Body of pancreas (tissue), 4 donors: ENCODE data around the gene HMGN3. TPM values are rescaled to one million over a fixed set of nuclear protein-coding genes. Genes with fewer than 3 reads are reported as not detected.

Source experiments
- ATAC-seq: fragments of 150-250 bp; one replicate; pipeline ENCODE4 v1.9.1; 2016
- DNase-seq, 4 donors: peaks; one replicate each; pipeline ENCODE4 v3.0.0-alpha.2; 2019
- H3K27ac ChIP-seq, 4 donors: fragments of 200-600 bp; sonication (generic); 1 replicate in 3 of 4; 2 replicates in 1 of 4; pipeline versions ENCODE4 v1.5.1 to v1.6.1; 2016 to 2019; ENCODE audit warnings: mild to moderate bottlenecking in 1 of 4, mixed read lengths in 1 of 4, moderate library complexity in 1 of 4
- H3K27me3 ChIP-seq, 2 donors: fragments of 200-600 bp; sonication (generic); one replicate each; pipeline ENCODE4 v1.6.0; 2016; ENCODE audit warnings: mild to moderate bottlenecking in 1 of 2
- H3K36me3 ChIP-seq, 2 donors: fragments of 200-600 bp; sonication (generic); replicated peaks in 1 of 2; 2 replicates each; pipeline ENCODE4 v1.5.1; 2016; ENCODE audit warnings: low read depth in 2 of 2; ENCODE audit not compliant: insufficient read depth in 1 of 2
- H3K4me1 ChIP-seq: fragments of 200-600 bp; sonication (generic); one replicate; pipeline ENCODE4 v1.6.0; 2016
- H3K4me3 ChIP-seq, 2 donors: fragments of 200-600 bp; sonication (generic); 1 replicate in 1 of 2; 2 replicates in 1 of 2; pipeline ENCODE4 v1.5.1; 2016 to 2019
- H3K9me3 ChIP-seq, 3 donors: fragments of 200-600 bp; sonication (generic); 1 replicate in 2 of 3; 2 replicates in 1 of 3; pipeline ENCODE4 v1.5.1; 2016
- CTCF ChIP-seq, 7 experiments: fragments of 450-650 bp in 4 of 7; fragments of 200-600 bp in 3 of 7; sonication (generic) in 3 of 7; IDR thresholded peaks; one replicate each; pipeline ENCODE4 v1.5.1; 2016 to 2019; ENCODE audit warnings: antibody characterized with exemption in 7 of 7
- POLR2A ChIP-seq, 3 donors: fragments of 450-650 bp; IDR thresholded peaks; one replicate each; pipeline ENCODE4 v1.6.1; 2016; ENCODE audit warnings: antibody characterized with exemption in 3 of 3, mild to moderate bottlenecking in 2 of 3
- WGBS, 2 donors: methylation state at CpG; one replicate each; pipeline ENCODE4 v1.1.5; 2017; 5-methylcytosine and 5-hydroxymethylcytosine counted together
- intact Hi-C: fragments of 100-400 bp; cut with DNase I; formaldehyde crosslinking; loops from one replicate; pipeline ENCODE4 v1.15.1; 2023
- total RNA-seq, 2 donors: library from RNA; depleted of rRNA; stranded (reverse); fragments of >200 nt; gene quantifications; one replicate each; pipeline ENCODE4 v1.1.0, GENCODE V29; 2016

HMGN3 gene
- total RNA-seq, 2 donors from 2014 or later = 36.1 to 78.1 TPM

- Histone ChIP-seq H3K4me1 (peaks cover 7% of the 10 kb centered on the region), H3K36me3 (no peaks in the 10 kb centered on the region), H3K27ac (no peak overlapping the region), H3K27me3 (no peaks in the 10 kb centered on the region), H3K4me3 (no peak overlapping the region), H3K9me3 (peaks cover 0 to 3% (median 0%) of the 10 kb centered on the region in 3 donors)
- DNase-seq (no peak), ATAC-seq (no peak)
- intact Hi-C loops = no loop called here
- 66 to 79% methylated on average over 5 of the region's 5 CpGs for WGBS, 2 donors
- TF ChIP-seq POLR2A (IDR thresholded peaks at IDR 0.05) (no peak), CTCF (IDR thresholded peaks at IDR 0.05) (no peak)
Observed at GRCh38 chr6:79186564-79186963, 47.9 kb downstream of the HMGN3 start.

DNA sequence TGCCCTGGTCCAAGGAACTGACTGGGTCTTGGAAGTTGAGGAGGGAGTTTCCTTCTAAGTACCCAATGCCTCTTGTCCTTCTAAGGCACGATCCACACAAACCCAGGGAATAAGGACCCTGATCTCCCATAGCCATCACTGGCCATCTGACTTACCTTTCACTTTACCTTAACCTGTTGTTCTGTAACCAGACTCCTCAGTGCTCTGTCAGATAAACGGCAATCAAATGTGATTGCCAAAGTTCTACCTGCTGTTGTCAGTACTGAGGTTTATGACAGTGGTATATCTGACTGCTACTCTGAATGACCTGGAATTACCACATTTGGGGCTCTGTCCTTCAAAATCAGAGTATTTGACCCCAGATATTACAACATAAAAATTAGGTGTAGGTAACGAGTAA lies 49.8 kb downstream of the HMGN3 start:
- no peak overlapping the region for H3K4me3 ChIP-seq
- intact Hi-C loops = no loop called here
- H3K4me1 ChIP-seq = peaks cover 7% of the 10 kb centered on the region
- H3K27ac ChIP-seq = no peak overlapping the region
- H3K9me3 ChIP-seq = no peaks in the 10 kb centered on the region
- WGBS, 2 donors = 59 to 80% methylated on average over 3 of the region's 3 CpGs
- DNase-seq (no peak), ATAC-seq (no peak)
- no peaks in the 10 kb centered on the region for H3K36me3 ChIP-seq
- TF ChIP-seq POLR2A (IDR thresholded peaks at IDR 0.05) (no peak), CTCF (IDR thresholded peaks at IDR 0.05) (no peak)
- H3K27me3 ChIP-seq = no peaks in the 10 kb centered on the region

DNA sequence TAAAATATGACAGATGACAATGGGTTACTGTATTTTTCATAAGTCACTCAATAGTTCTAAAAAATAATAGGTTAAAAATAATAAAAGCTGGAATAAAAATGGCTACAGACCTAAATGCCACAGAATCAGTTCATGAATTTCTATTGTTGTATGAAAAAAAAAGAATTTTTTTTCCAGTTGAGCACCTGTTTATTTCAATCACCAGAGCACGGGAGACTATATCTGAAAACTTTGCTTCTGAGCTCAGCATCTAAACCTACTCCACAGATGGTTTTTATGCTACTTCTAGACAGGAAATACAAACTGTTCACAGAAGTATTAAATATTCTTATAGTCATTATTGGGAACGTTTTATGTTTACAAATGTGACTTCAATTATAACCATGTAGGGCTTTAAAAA lies 50.4 kb downstream of the HMGN3 start:
- no peaks in the 10 kb centered on the region for H3K36me3 ChIP-seq
- no peaks in the 10 kb centered on the region for H3K9me3 ChIP-seq
- no peak for TF ChIP-seq POLR2A (IDR thresholded peaks at IDR 0.05)
- H3K27ac ChIP-seq = no peak overlapping the region
- peaks cover 3% of the 10 kb centered on the region for H3K4me1 ChIP-seq
- intact Hi-C loops = no loop called here
- 55 to 56% methylated on average over 2 of the region's 2 CpGs for WGBS, 2 donors
- no peaks in the 10 kb centered on the region for H3K27me3 ChIP-seq
- no peak overlapping the region for H3K4me3 ChIP-seq
- DNase-seq (no peak), ATAC-seq (no peak)

- intact Hi-C loops = no loop called here
- Histone ChIP-seq H3K27me3 (no peaks in the 10 kb centered on the region), H3K9me3 (no peaks in the 10 kb centered on the region), H3K36me3 (no peaks in the 10 kb centered on the region), H3K27ac (no peak overlapping the region), H3K4me1 (no peaks in the 10 kb centered on the region), H3K4me3 (no peak overlapping the region)
- ATAC-seq = no peak
- TF ChIP-seq CTCF (IDR thresholded peaks at IDR 0.05) (no peak), POLR2A (IDR thresholded peaks at IDR 0.05) (no peak)
- 41 to 43% methylated on average over 2 of the region's 2 CpGs for WGBS, 2 donors
- no peak for DNase-seq
Observed at GRCh38 chr6:79180052-79180451, 54.4 kb downstream of the HMGN3 start.

DNA sequence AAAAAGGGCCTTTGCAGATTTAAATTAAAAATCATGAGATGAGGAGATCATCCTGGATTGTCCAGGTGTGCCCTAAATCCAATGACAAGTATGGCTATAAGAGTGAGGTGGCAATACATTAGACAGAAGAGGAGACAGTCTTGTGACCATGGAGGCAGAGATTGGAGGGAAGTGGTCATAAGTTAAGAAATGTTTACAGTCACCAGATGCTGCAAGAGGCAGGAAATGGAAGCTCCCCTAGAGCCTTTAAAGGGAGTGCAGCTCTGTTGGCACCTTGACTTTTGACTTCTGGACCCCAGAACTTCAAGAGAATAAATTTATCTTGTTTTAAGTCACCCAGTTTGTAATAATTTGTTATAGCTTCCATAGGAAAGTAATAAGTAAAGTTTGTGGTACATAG lies 61.1 kb downstream of the HMGN3 start:
- no peak for ATAC-seq
- no peaks in the 10 kb centered on the region for H3K4me1 ChIP-seq
- intact Hi-C loops = no loop called here
- no peak overlapping the region for H3K27ac ChIP-seq
- no peaks in the 10 kb centered on the region for H3K36me3 ChIP-seq
- DNase-seq = no peak
- H3K4me3 ChIP-seq = no peak overlapping the region
- no peaks in the 10 kb centered on the region for H3K9me3 ChIP-seq
- no peaks in the 10 kb centered on the region for H3K27me3 ChIP-seq
- TF ChIP-seq POLR2A (IDR thresholded peaks at IDR 0.05) (no peak), CTCF (IDR thresholded peaks at IDR 0.05) (no peak)
